ENCODE results near the gene ADARB2.
A peak's percentile ranks its signal among the peaks of the same experiment; 100 is the strongest.

ADARB2 gene

GRCh38 chr10:1147810-1148209 lies 589.5 kb downstream of the ADARB2 start:
- ATAC-seq (ENCODE audit: low read depth), result no peak
- Mint-ChIP-seq H3K27ac (no peak overlapping the region), H3K4me1 (no peaks in the 10 kb centered on the region), H3K27me3 (peaks cover 15% of the 10 kb centered on the region), H3K9me3 (peaks cover 15% of the 10 kb centered on the region), H3K4me3 (no peak overlapping the region), H3K36me3 (peaks cover 6% of the 10 kb centered on the region)
- DNase-seq (ENCODE audit: low spot score in 2 of 2), result no peak

- Mint-ChIP-seq H3K27me3 (peaks cover 11% of the 10 kb centered on the region), H3K4me1 (no peaks in the 10 kb centered on the region), H3K27ac (no peak overlapping the region), H3K9me3 (peaks cover 31% of the 10 kb centered on the region), H3K4me3 (no peak overlapping the region), H3K36me3 (peaks cover 9% of the 10 kb centered on the region)
- ATAC-seq (ENCODE audit: low read depth) (peak; percentile 41), DNase-seq (ENCODE audit: low spot score in 2 of 2) (no peak)
Observed at GRCh38 chr10:1142596-1142995, 594.7 kb downstream of the ADARB2 start.

- ATAC-seq (ENCODE audit: low read depth) (no peak), DNase-seq (ENCODE audit: low spot score in 2 of 2) (no peak)
- Mint-ChIP-seq H3K36me3 (peaks cover 6% of the 10 kb centered on the region), H3K9me3 (peaks cover 26% of the 10 kb centered on the region), H3K27me3 (peaks cover 11% of the 10 kb centered on the region), H3K27ac (no peak overlapping the region), H3K4me3 (no peak overlapping the region), H3K4me1 (no peaks in the 10 kb centered on the region)
Observed at GRCh38 chr10:1141701-1142100, 595.6 kb downstream of the ADARB2 start.

- peaks cover 25% of the 10 kb centered on the region for H3K9me3 Mint-ChIP-seq
- H3K36me3 Mint-ChIP-seq, result peaks cover 6% of the 10 kb centered on the region
Observed at GRCh38 chr10:1141261-1141660, 596.1 kb downstream of the ADARB2 start.

GRCh38 chr10:1138529-1138928 lies 598.8 kb downstream of the ADARB2 start:
- H3K4me3 Mint-ChIP-seq, result no peak overlapping the region
- H3K27ac Mint-ChIP-seq, result no peak overlapping the region

More at GRCh38 chr10:1141261-1141660, 596.1 kb downstream of the ADARB2 start:
- no peak for DNase-seq (ENCODE audit: low spot score in 2 of 2)
- Mint-ChIP-seq H3K4me1 (no peaks in the 10 kb centered on the region), H3K27ac (no peak overlapping the region), H3K27me3 (peaks cover 11% of the 10 kb centered on the region), H3K4me3 (no peak overlapping the region)
- ATAC-seq (ENCODE audit: low read depth), result no peak

GRCh38 chr10:1137499-1138163 lies 599.7 kb downstream of the ADARB2 start:
- Mint-ChIP-seq H3K36me3 (peaks cover 7% of the 10 kb centered on the region), H3K4me3 (no peak overlapping the region), H3K4me1 (no peaks in the 10 kb centered on the region), H3K9me3 (peaks cover 17% of the 10 kb centered on the region), H3K27me3 (peaks cover 5% of the 10 kb centered on the region), H3K27ac (no peak overlapping the region)
- ATAC-seq (ENCODE audit: low read depth), result no peak
- DNase-seq (ENCODE audit: low spot score in 2 of 2), result no peak

More at GRCh38 chr10:1138529-1138928, 598.8 kb downstream of the ADARB2 start:
- Mint-ChIP-seq H3K4me1 (no peaks in the 10 kb centered on the region), H3K27me3 (peaks cover 6% of the 10 kb centered on the region), H3K9me3 (peaks cover 17% of the 10 kb centered on the region), H3K36me3 (peaks cover 4% of the 10 kb centered on the region)
- no peak for ATAC-seq (ENCODE audit: low read depth)
- no peak for DNase-seq (ENCODE audit: low spot score in 2 of 2)

GRCh38 chr10:1136268-1136667 lies 601.1 kb downstream of the ADARB2 start:
- Mint-ChIP-seq H3K9me3 (peaks cover 17% of the 10 kb centered on the region), H3K36me3 (peaks cover 12% of the 10 kb centered on the region), H3K27me3 (peaks cover 3% of the 10 kb centered on the region), H3K27ac (no peak overlapping the region), H3K4me3 (no peak overlapping the region), H3K4me1 (no peaks in the 10 kb centered on the region)
- ATAC-seq (ENCODE audit: low read depth) (no peak), DNase-seq (ENCODE audit: low spot score in 2 of 2) (no peak)

- peak overlapping the region; percentile 29 for H3K27ac Mint-ChIP-seq
- H3K27me3 Mint-ChIP-seq, result no peaks in the 10 kb centered on the region
- H3K36me3 Mint-ChIP-seq, result peaks cover 24% of the 10 kb centered on the region
- no peak overlapping the region for H3K4me3 Mint-ChIP-seq
- ATAC-seq (ENCODE audit: low read depth) (no peak), DNase-seq (ENCODE audit: low spot score in 2 of 2) (no peak)
- H3K4me1 Mint-ChIP-seq, result no peaks in the 10 kb centered on the region
- peaks cover 9% of the 10 kb centered on the region for H3K9me3 Mint-ChIP-seq
Observed at GRCh38 chr10:1134156-1134555, 603.2 kb downstream of the ADARB2 start.

- Mint-ChIP-seq H3K9me3 (peaks cover 5% of the 10 kb centered on the region), H3K4me1 (no peaks in the 10 kb centered on the region)
- ATAC-seq (ENCODE audit: low read depth), result no peak
Observed at GRCh38 chr10:1133495-1134045, 603.8 kb downstream of the ADARB2 start.

GRCh38 chr10:1132584-1132983 lies 604.7 kb downstream of the ADARB2 start:
- H3K27ac Mint-ChIP-seq, result no peak overlapping the region
- ATAC-seq (ENCODE audit: low read depth) (no peak), DNase-seq (ENCODE audit: low spot score in 2 of 2) (no peak)
- no peaks in the 10 kb centered on the region for H3K9me3 Mint-ChIP-seq
- no peaks in the 10 kb centered on the region for H3K27me3 Mint-ChIP-seq
- H3K4me1 Mint-ChIP-seq, result no peaks in the 10 kb centered on the region
- peaks cover 29% of the 10 kb centered on the region for H3K36me3 Mint-ChIP-seq
- H3K4me3 Mint-ChIP-seq, result no peak overlapping the region

More at GRCh38 chr10:1133495-1134045, 603.8 kb downstream of the ADARB2 start:
- Mint-ChIP-seq H3K27me3 (no peaks in the 10 kb centered on the region), H3K36me3 (peaks cover 27% of the 10 kb centered on the region), H3K4me3 (no peak overlapping the region), H3K27ac (peak overlapping the region; percentile 29)
- no peak for DNase-seq (ENCODE audit: low spot score in 2 of 2)

GRCh38 chr10:1130995-1131790 lies 606.1 kb downstream of the ADARB2 start:
- no peaks in the 10 kb centered on the region for H3K9me3 Mint-ChIP-seq

GRCh38 chr10:1130226-1130625 lies 607.1 kb downstream of the ADARB2 start:
- DNase-seq (ENCODE audit: low spot score in 2 of 2) (no peak), ATAC-seq (ENCODE audit: low read depth) (no peak)
- no peaks in the 10 kb centered on the region for H3K4me1 Mint-ChIP-seq
- no peak overlapping the region for H3K4me3 Mint-ChIP-seq
- H3K27ac Mint-ChIP-seq, result no peak overlapping the region
- H3K36me3 Mint-ChIP-seq, result peaks cover 37% of the 10 kb centered on the region
- H3K27me3 Mint-ChIP-seq, result no peaks in the 10 kb centered on the region
- no peaks in the 10 kb centered on the region for H3K9me3 Mint-ChIP-seq

More at GRCh38 chr10:1130995-1131790, 606.1 kb downstream of the ADARB2 start:
- Mint-ChIP-seq H3K36me3 (peaks cover 33% of the 10 kb centered on the region), H3K4me1 (no peaks in the 10 kb centered on the region), H3K4me3 (no peak overlapping the region), H3K27me3 (no peaks in the 10 kb centered on the region), H3K27ac (no peak overlapping the region)
- ATAC-seq (ENCODE audit: low read depth) (no peak), DNase-seq (ENCODE audit: low spot score in 2 of 2) (no peak)

- no peak for ATAC-seq (ENCODE audit: low read depth)
- no peak overlapping the region for H3K27ac Mint-ChIP-seq
- no peak for DNase-seq (ENCODE audit: low spot score in 2 of 2)
- no peaks in the 10 kb centered on the region for H3K9me3 Mint-ChIP-seq
- no peaks in the 10 kb centered on the region for H3K27me3 Mint-ChIP-seq
- no peaks in the 10 kb centered on the region for H3K4me1 Mint-ChIP-seq
- no peak overlapping the region for H3K4me3 Mint-ChIP-seq
- H3K36me3 Mint-ChIP-seq, result peaks cover 50% of the 10 kb centered on the region
Observed at GRCh38 chr10:1128649-1129048, 608.7 kb downstream of the ADARB2 start.

GRCh38 chr10:1128115-1128514 lies 609.2 kb downstream of the ADARB2 start:
- H3K4me3 Mint-ChIP-seq, result no peak overlapping the region
- H3K36me3 Mint-ChIP-seq, result peaks cover 55% of the 10 kb centered on the region
- no peaks in the 10 kb centered on the region for H3K27me3 Mint-ChIP-seq
- H3K27ac Mint-ChIP-seq, result no peak overlapping the region
- H3K4me1 Mint-ChIP-seq, result peaks cover 4% of the 10 kb centered on the region
- no peak for DNase-seq (ENCODE audit: low spot score in 2 of 2)
- no peak for ATAC-seq (ENCODE audit: low read depth)
- no peaks in the 10 kb centered on the region for H3K9me3 Mint-ChIP-seq
